H1 (cell line): Measurements from ENCODE around the gene RBMX.

Experiments used
- CHD2 ChIP-seq: IDR thresholded peaks from 2 replicates; pipeline ENCODE4 v1.6.1; 2012; ENCODE audit warnings: low read length, improper control_type of control experiment
- CTCF ChIP-seq, 3 experiments: IDR thresholded peaks; 1 replicate in 2 of 3; 2 replicates in 1 of 3; pipeline versions ENCODE4 v1.5.1 to v1.6.1; 2011; ENCODE audit warnings: low read length in 3 of 3, mild to moderate bottlenecking in 3 of 3, inconsistent platforms in 2 of 3, low read depth in 1 of 3, moderate library complexity in 1 of 3; ENCODE audit not compliant: insufficient read depth in 1 of 3; ENCODE audit errors: control extremely low read depth in 1 of 3
- EZH2 ChIP-seq: fragments of 200-600 bp; sonication (generic); IDR thresholded peaks from 2 replicates; pipeline ENCODE4 v1.7.1; 2012; ENCODE audit warnings: low read depth, mild to moderate bottlenecking, moderate library complexity, low read length, inconsistent platforms; ENCODE audit not compliant: severe bottlenecking
- POLR2A ChIP-seq, 2 experiments: IDR thresholded peaks; 1 replicate in 1 of 2; 2 replicates in 1 of 2; pipeline ENCODE4 v1.6.1; 2011; ENCODE audit warnings: low read depth in 2 of 2, low read length in 2 of 2, mild to moderate bottlenecking in 2 of 2; ENCODE audit errors: control extremely low read depth in 1 of 2
- RAD21 ChIP-seq, 2 experiments: IDR thresholded peaks in 1 of 2; conservative IDR thresholded peaks in 1 of 2; 2 replicates each; pipeline ENCODE4 v1.6.1; 2011; ENCODE audit warnings: low read depth in 2 of 2, low read length in 2 of 2, improper control_type of control experiment in 1 of 2, inconsistent platforms in 1 of 2, mild to moderate bottlenecking in 1 of 2, moderate library complexity in 1 of 2

GRCh38 chrX:136870064-136870463 lies 10.5 kb downstream of the RBMX start:
- no peak for TF ChIP-seq EZH2
- TF ChIP-seq CTCF (IDR thresholded peaks at IDR 0.05; ENCODE audit: control extremely low read depth in 1 of 3, insufficient read depth in 1 of 3, low read depth in 1 of 3, low read length in 3 of 3) = no peak
- TF ChIP-seq RAD21 (IDR thresholded peaks at IDR 0.05 in 1 of 2, conservative IDR thresholded peaks at IDR 0.05 in 1 of 2; ENCODE audit: low read depth in 2 of 2, low read length in 2 of 2) = no peak
- TF ChIP-seq CHD2 = no peak
- peak in 1 of 2 experiments; percentile 50; a peak in 1 of 3 replicates for TF ChIP-seq POLR2A (IDR thresholded peaks at IDR 0.05; ENCODE audit: control extremely low read depth in 1 of 2, low read depth in 2 of 2, low read length in 2 of 2)
